Measurements from ENCODE around the gene PTPRT.

Gene PTPRT

GRCh38 chr20:42254673-42255072, 935.0 kb downstream of the PTPRT start:
- Histone ChIP-seq H3K27me3 (replicated peaks; ENCODE audit: insufficient read depth, low read length) (no peaks in the 10 kb centered on the region), H3K9ac (ENCODE audit: low read length) (no peak overlapping the region), H4K20me1 (ENCODE audit: insufficient read depth, low read length) (no peaks in the 10 kb centered on the region), H3K79me2 (ENCODE audit: low read length) (no peaks in the 10 kb centered on the region), H3K9me2 (replicated peaks; ENCODE audit: insufficient read depth, low read length) (no peaks in the 10 kb centered on the region), H3K27ac (ENCODE audit: low read length) (no peak overlapping the region), H3F3A (ENCODE audit: insufficient read depth, low read length) (no peaks in the 10 kb centered on the region), H3K9me3 (replicated peaks; ENCODE audit: insufficient read depth, low read length) (no peaks in the 10 kb centered on the region), H3K4me1 (ENCODE audit: low read length) (no peaks in the 10 kb centered on the region), H2AFZ (ENCODE audit: low read length) (no peak overlapping the region), H3K4me3 (ENCODE audit: low read length) (no peak overlapping the region), H3K36me3 (replicated peaks; ENCODE audit: insufficient read depth, low read length) (no peaks in the 10 kb centered on the region), H3K4me2 (ENCODE audit: low read depth, low read length) (no peak overlapping the region)
- TF ChIP-seq CTCF (IDR thresholded peaks at IDR 0.05; ENCODE audit: low read length) (no peak), EZH2 (optimal IDR thresholded peaks at IDR 0.05; ENCODE audit: low read depth, low read length) (no peak), EZH2phosphoT487 (IDR thresholded peaks at IDR 0.05; ENCODE audit: low read length) (no peak)
- no peak for DNase-seq

GRCh38 chr20:42252116-42252515, 937.6 kb downstream of the PTPRT start:
- Histone ChIP-seq H3K4me3 (ENCODE audit: low read length) (no peak overlapping the region), H3K79me2 (ENCODE audit: low read length) (no peaks in the 10 kb centered on the region), H3F3A (ENCODE audit: insufficient read depth, low read length) (no peaks in the 10 kb centered on the region), H3K36me3 (replicated peaks; ENCODE audit: insufficient read depth, low read length) (no peaks in the 10 kb centered on the region), H2AFZ (ENCODE audit: low read length) (no peak overlapping the region), H4K20me1 (ENCODE audit: insufficient read depth, low read length) (no peaks in the 10 kb centered on the region), H3K27ac (ENCODE audit: low read length) (no peak overlapping the region), H3K4me2 (ENCODE audit: low read depth, low read length) (no peak overlapping the region), H3K27me3 (replicated peaks; ENCODE audit: insufficient read depth, low read length) (no peaks in the 10 kb centered on the region), H3K9ac (ENCODE audit: low read length) (no peak overlapping the region), H3K9me3 (replicated peaks; ENCODE audit: insufficient read depth, low read length) (no peaks in the 10 kb centered on the region), H3K9me2 (replicated peaks; ENCODE audit: insufficient read depth, low read length) (no peaks in the 10 kb centered on the region), H3K4me1 (ENCODE audit: low read length) (no peaks in the 10 kb centered on the region)
- DNase-seq, result no peak
- TF ChIP-seq CTCF (IDR thresholded peaks at IDR 0.05; ENCODE audit: low read length) (no peak), EZH2 (optimal IDR thresholded peaks at IDR 0.05; ENCODE audit: low read depth, low read length) (no peak), EZH2phosphoT487 (IDR thresholded peaks at IDR 0.05; ENCODE audit: low read length) (no peak)

GRCh38 chr20:42218621-42219374, 970.9 kb downstream of the PTPRT start:
- Histone ChIP-seq H3K27ac (ENCODE audit: low read length) (no peak overlapping the region), H3F3A (ENCODE audit: insufficient read depth, low read length) (no peaks in the 10 kb centered on the region), H4K20me1 (ENCODE audit: insufficient read depth, low read length) (no peaks in the 10 kb centered on the region), H3K9me2 (replicated peaks; ENCODE audit: insufficient read depth, low read length) (no peaks in the 10 kb centered on the region), H3K9me3 (replicated peaks; ENCODE audit: insufficient read depth, low read length) (no peaks in the 10 kb centered on the region), H3K79me2 (ENCODE audit: low read length) (no peaks in the 10 kb centered on the region), H3K36me3 (replicated peaks; ENCODE audit: insufficient read depth, low read length) (no peaks in the 10 kb centered on the region), H3K4me2 (ENCODE audit: low read depth, low read length) (no peak overlapping the region), H3K9ac (ENCODE audit: low read length) (no peak overlapping the region), H3K4me3 (ENCODE audit: low read length) (no peak overlapping the region), H3K4me1 (ENCODE audit: low read length) (peaks cover 17% of the 10 kb centered on the region), H2AFZ (ENCODE audit: low read length) (no peak overlapping the region), H3K27me3 (replicated peaks; ENCODE audit: insufficient read depth, low read length) (no peaks in the 10 kb centered on the region)
- DNase-seq, result no peak
- no peak for TF ChIP-seq CTCF (IDR thresholded peaks at IDR 0.05; ENCODE audit: low read length)
- TF ChIP-seq EZH2phosphoT487 (IDR thresholded peaks at IDR 0.05; ENCODE audit: low read length), result no peak
- TF ChIP-seq EZH2 (optimal IDR thresholded peaks at IDR 0.05; ENCODE audit: low read depth, low read length), result no peak

All from MM.1S (cell line).